ENCODE data around the gene PTPRM.

Gene PTPRM

GRCh38 chr18:7940971-7941370 lies 373.9 kb downstream of the PTPRM start:
- H3K9ac ChIP-seq (ENCODE audit: low read length), result no peak overlapping the region
- H3K27ac ChIP-seq (ENCODE audit: low read depth, low read length), result no peak overlapping the region
- no peaks in the 10 kb centered on the region for H3K27me3 ChIP-seq (ENCODE audit: control insufficient read depth in 1 of 2, insufficient read depth in 2 of 2, low read length in 2 of 2)
- no peaks in the 10 kb centered on the region for H3K36me3 ChIP-seq (ENCODE audit: insufficient read depth, low read length)
- H3K9me3 ChIP-seq (ENCODE audit: low read length), result no peaks in the 10 kb centered on the region
- H3K4me3 ChIP-seq (ENCODE audit: low read depth in 1 of 2, low read length in 2 of 2), result no peak overlapping the region
- H3K4me1 ChIP-seq (ENCODE audit: insufficient read depth, low read length), result peaks cover 12% of the 10 kb centered on the region

- H3K4me1 ChIP-seq (ENCODE audit: insufficient read depth, low read length), result peaks cover 18% of the 10 kb centered on the region
- no peak overlapping the region for H3K4me3 ChIP-seq (ENCODE audit: low read depth in 1 of 2, low read length in 2 of 2)
- H3K27me3 ChIP-seq (ENCODE audit: control insufficient read depth in 1 of 2, insufficient read depth in 2 of 2, low read length in 2 of 2), result no peaks in the 10 kb centered on the region
- H3K9me3 ChIP-seq (ENCODE audit: low read length), result no peaks in the 10 kb centered on the region
- H3K9ac ChIP-seq (ENCODE audit: low read length), result no peak overlapping the region
- no peaks in the 10 kb centered on the region for H3K36me3 ChIP-seq (ENCODE audit: insufficient read depth, low read length)
- H3K27ac ChIP-seq (ENCODE audit: low read depth, low read length), result no peak overlapping the region
Measured at GRCh38 chr18:7941533-7941932, 374.4 kb downstream of the PTPRM start.

GRCh38 chr18:7945882-7946281 lies 378.8 kb downstream of the PTPRM start:
- no peak overlapping the region for H3K4me3 ChIP-seq (ENCODE audit: low read depth in 1 of 2, low read length in 2 of 2)
- no peaks in the 10 kb centered on the region for H3K36me3 ChIP-seq (ENCODE audit: insufficient read depth, low read length)
- H3K27me3 ChIP-seq (ENCODE audit: control insufficient read depth in 1 of 2, insufficient read depth in 2 of 2, low read length in 2 of 2), result no peaks in the 10 kb centered on the region
- peaks cover 26% of the 10 kb centered on the region for H3K4me1 ChIP-seq (ENCODE audit: insufficient read depth, low read length)
- H3K27ac ChIP-seq (ENCODE audit: low read depth, low read length), result no peak overlapping the region
- no peaks in the 10 kb centered on the region for H3K9me3 ChIP-seq (ENCODE audit: low read length)
- H3K9ac ChIP-seq (ENCODE audit: low read length), result no peak overlapping the region

GRCh38 chr18:7946734-7947377 lies 379.7 kb downstream of the PTPRM start:
- Histone ChIP-seq H3K4me1 (ENCODE audit: insufficient read depth, low read length) (peaks cover 20% of the 10 kb centered on the region), H3K4me3 (ENCODE audit: low read depth in 1 of 2, low read length in 2 of 2) (peak overlapping the region in 1 of 2 donors; percentile 21), H3K9me3 (ENCODE audit: low read length) (no peaks in the 10 kb centered on the region), H3K9ac (ENCODE audit: low read length) (no peak overlapping the region), H3K27ac (ENCODE audit: low read depth, low read length) (no peak overlapping the region), H3K27me3 (ENCODE audit: control insufficient read depth in 1 of 2, insufficient read depth in 2 of 2, low read length in 2 of 2) (no peaks in the 10 kb centered on the region), H3K36me3 (ENCODE audit: insufficient read depth, low read length) (no peaks in the 10 kb centered on the region)

- Histone ChIP-seq H3K4me3 (ENCODE audit: low read depth in 1 of 2, low read length in 2 of 2) (no peak overlapping the region), H3K9ac (ENCODE audit: low read length) (no peak overlapping the region), H3K36me3 (ENCODE audit: insufficient read depth, low read length) (no peaks in the 10 kb centered on the region), H3K27ac (ENCODE audit: low read depth, low read length) (no peak overlapping the region), H3K27me3 (ENCODE audit: control insufficient read depth in 1 of 2, insufficient read depth in 2 of 2, low read length in 2 of 2) (no peaks in the 10 kb centered on the region), H3K9me3 (ENCODE audit: low read length) (no peaks in the 10 kb centered on the region), H3K4me1 (ENCODE audit: insufficient read depth, low read length) (peaks cover 18% of the 10 kb centered on the region)
Measured at GRCh38 chr18:7950380-7951136, 383.4 kb downstream of the PTPRM start.

GRCh38 chr18:7953095-7953958 lies 386.2 kb downstream of the PTPRM start:
- Histone ChIP-seq H3K4me3 (ENCODE audit: low read depth in 1 of 2, low read length in 2 of 2) (no peak overlapping the region), H3K4me1 (ENCODE audit: insufficient read depth, low read length) (no peaks in the 10 kb centered on the region), H3K36me3 (ENCODE audit: insufficient read depth, low read length) (no peaks in the 10 kb centered on the region), H3K9ac (ENCODE audit: low read length) (no peak overlapping the region), H3K9me3 (ENCODE audit: low read length) (no peaks in the 10 kb centered on the region), H3K27me3 (ENCODE audit: control insufficient read depth in 1 of 2, insufficient read depth in 2 of 2, low read length in 2 of 2) (no peaks in the 10 kb centered on the region), H3K27ac (ENCODE audit: low read depth, low read length) (no peak overlapping the region)

- Histone ChIP-seq H3K27me3 (ENCODE audit: control insufficient read depth in 1 of 2, insufficient read depth in 2 of 2, low read length in 2 of 2) (no peaks in the 10 kb centered on the region), H3K36me3 (ENCODE audit: insufficient read depth, low read length) (no peaks in the 10 kb centered on the region), H3K4me3 (ENCODE audit: low read depth in 1 of 2, low read length in 2 of 2) (no peak overlapping the region), H3K9ac (ENCODE audit: low read length) (no peak overlapping the region), H3K27ac (ENCODE audit: low read depth, low read length) (no peak overlapping the region), H3K4me1 (ENCODE audit: insufficient read depth, low read length) (no peaks in the 10 kb centered on the region), H3K9me3 (ENCODE audit: low read length) (no peaks in the 10 kb centered on the region)
Measured at GRCh38 chr18:7954238-7954637, 387.1 kb downstream of the PTPRM start.

GRCh38 chr18:7955175-7955574 lies 388.1 kb downstream of the PTPRM start:
- Histone ChIP-seq H3K9me3 (ENCODE audit: low read length) (no peaks in the 10 kb centered on the region), H3K27me3 (ENCODE audit: control insufficient read depth in 1 of 2, insufficient read depth in 2 of 2, low read length in 2 of 2) (no peaks in the 10 kb centered on the region), H3K36me3 (ENCODE audit: insufficient read depth, low read length) (no peaks in the 10 kb centered on the region), H3K4me3 (ENCODE audit: low read depth in 1 of 2, low read length in 2 of 2) (no peak overlapping the region), H3K4me1 (ENCODE audit: insufficient read depth, low read length) (no peaks in the 10 kb centered on the region), H3K9ac (ENCODE audit: low read length) (no peak overlapping the region), H3K27ac (ENCODE audit: low read depth, low read length) (no peak overlapping the region)

- Histone ChIP-seq H3K9me3 (ENCODE audit: low read length) (no peaks in the 10 kb centered on the region), H3K27ac (ENCODE audit: low read depth, low read length) (no peak overlapping the region), H3K4me3 (ENCODE audit: low read depth in 1 of 2, low read length in 2 of 2) (no peak overlapping the region), H3K36me3 (ENCODE audit: insufficient read depth, low read length) (no peaks in the 10 kb centered on the region), H3K9ac (ENCODE audit: low read length) (no peak overlapping the region), H3K4me1 (ENCODE audit: insufficient read depth, low read length) (no peaks in the 10 kb centered on the region), H3K27me3 (ENCODE audit: control insufficient read depth in 1 of 2, insufficient read depth in 2 of 2, low read length in 2 of 2) (no peaks in the 10 kb centered on the region)
Measured at GRCh38 chr18:7957297-7957696, 390.2 kb downstream of the PTPRM start.

GRCh38 chr18:7958081-7958896 lies 391.2 kb downstream of the PTPRM start:
- Histone ChIP-seq H3K27me3 (ENCODE audit: control insufficient read depth in 1 of 2, insufficient read depth in 2 of 2, low read length in 2 of 2) (no peaks in the 10 kb centered on the region), H3K36me3 (ENCODE audit: insufficient read depth, low read length) (no peaks in the 10 kb centered on the region), H3K9me3 (ENCODE audit: low read length) (no peaks in the 10 kb centered on the region), H3K27ac (ENCODE audit: low read depth, low read length) (no peak overlapping the region), H3K4me1 (ENCODE audit: insufficient read depth, low read length) (no peaks in the 10 kb centered on the region), H3K9ac (ENCODE audit: low read length) (no peak overlapping the region), H3K4me3 (ENCODE audit: low read depth in 1 of 2, low read length in 2 of 2) (no peak overlapping the region)

- Histone ChIP-seq H3K9me3 (ENCODE audit: low read length) (no peaks in the 10 kb centered on the region), H3K4me1 (ENCODE audit: insufficient read depth, low read length) (no peaks in the 10 kb centered on the region), H3K9ac (ENCODE audit: low read length) (no peak overlapping the region), H3K36me3 (ENCODE audit: insufficient read depth, low read length) (no peaks in the 10 kb centered on the region), H3K4me3 (ENCODE audit: low read depth in 1 of 2, low read length in 2 of 2) (no peak overlapping the region), H3K27ac (ENCODE audit: low read depth, low read length) (no peak overlapping the region), H3K27me3 (ENCODE audit: control insufficient read depth in 1 of 2, insufficient read depth in 2 of 2, low read length in 2 of 2) (no peaks in the 10 kb centered on the region)
Measured at GRCh38 chr18:7958897-7959146, 391.7 kb downstream of the PTPRM start.
